Amniotic epithelial cell (primary cell): ENCODE measurements around the gene TBC1D22A.
A peak's percentile ranks its signal among the peaks of the same experiment; 100 is the strongest.

Experiments used
- DNase-seq: peaks from one replicate; pipeline ENCODE4 v3.0.0-alpha.2; 2010; ENCODE audit warnings: low read depth

The TBC1D22A gene

DNA sequence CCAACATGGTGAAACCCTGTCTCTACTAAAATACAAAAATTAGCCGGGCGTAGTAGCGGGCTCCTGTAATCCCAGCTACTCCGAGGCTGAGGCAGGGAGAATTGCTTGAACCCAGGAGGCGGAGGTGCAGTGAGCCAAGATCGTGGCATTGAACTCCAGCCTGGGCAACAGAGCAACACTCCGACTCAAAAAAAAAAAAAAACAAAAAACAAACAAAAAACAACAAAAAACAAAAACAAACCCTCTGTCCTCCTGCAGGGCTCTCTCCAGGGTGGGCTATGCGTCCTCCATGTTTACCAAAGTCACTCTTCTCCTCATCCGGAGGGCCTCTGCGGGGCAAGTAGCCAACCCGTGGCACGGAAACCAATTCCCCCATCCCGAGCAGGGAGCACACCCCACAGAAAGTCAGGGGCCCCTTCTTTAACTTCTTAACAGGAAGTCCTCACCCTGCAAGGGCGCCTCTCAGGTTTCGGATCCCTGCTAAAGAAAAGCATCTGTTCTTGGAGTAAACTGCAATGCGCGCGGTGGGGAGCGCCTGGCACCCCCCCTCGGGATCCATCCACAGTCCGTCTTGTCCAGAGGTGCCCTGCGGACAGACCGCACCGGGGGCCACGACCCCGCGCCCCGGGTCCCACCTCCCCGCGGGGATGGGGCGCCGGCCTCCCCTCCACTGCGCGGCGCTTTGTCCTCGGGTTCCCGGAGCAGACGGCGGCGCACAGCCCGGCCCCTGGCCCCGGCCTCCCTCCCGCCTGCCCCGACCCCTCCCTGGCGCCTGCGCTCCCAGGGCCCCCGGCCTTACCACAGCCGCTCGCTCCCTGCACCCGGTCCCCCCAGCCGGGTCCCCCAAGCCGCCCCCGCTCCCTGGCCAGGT is 25.1 kb upstream of the TBC1D22A start:
- peak; percentile 23 for DNase-seq

DNA sequence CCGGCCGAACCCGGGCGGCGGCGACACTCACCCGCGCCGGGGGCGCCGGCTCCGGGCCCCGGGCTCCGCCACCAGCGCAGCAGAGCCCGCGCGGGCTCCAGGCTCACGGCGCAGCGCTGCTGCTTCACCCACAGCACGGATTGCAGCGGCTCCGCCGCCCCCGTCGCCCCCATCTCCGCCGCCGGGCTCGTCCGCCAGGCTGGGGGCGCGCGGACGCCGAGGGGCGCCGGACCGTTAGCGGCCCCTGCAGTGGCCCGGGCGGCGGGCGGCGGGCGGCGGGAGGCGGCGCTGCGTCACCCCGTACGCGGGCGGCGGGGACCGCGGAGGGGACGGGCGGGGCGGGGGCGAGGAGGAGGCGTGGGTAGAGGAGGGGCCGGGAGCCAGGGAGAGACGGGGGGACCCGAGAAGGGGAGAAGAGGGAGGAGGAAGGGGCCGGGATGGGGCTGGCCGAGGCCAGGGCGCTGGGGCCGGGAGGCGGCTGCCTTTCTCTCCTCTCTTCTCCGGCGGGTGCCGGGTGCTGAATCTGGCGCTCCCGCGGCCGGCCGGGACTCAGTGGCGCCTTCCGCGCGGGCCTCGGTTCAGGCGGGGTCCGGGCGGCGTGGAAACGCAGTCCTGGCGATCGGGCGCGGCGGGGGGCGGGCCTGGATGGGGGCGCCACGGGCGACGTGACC is 24.3 kb upstream of the TBC1D22A start, which contains the start of gene CERK:
CERK (minus strand) TSS at position 277 of the 671 bp plus-strand sequence; CDS start at position 173, 104 bp downstream.
- DNase-seq: peak; percentile 52

DNA sequence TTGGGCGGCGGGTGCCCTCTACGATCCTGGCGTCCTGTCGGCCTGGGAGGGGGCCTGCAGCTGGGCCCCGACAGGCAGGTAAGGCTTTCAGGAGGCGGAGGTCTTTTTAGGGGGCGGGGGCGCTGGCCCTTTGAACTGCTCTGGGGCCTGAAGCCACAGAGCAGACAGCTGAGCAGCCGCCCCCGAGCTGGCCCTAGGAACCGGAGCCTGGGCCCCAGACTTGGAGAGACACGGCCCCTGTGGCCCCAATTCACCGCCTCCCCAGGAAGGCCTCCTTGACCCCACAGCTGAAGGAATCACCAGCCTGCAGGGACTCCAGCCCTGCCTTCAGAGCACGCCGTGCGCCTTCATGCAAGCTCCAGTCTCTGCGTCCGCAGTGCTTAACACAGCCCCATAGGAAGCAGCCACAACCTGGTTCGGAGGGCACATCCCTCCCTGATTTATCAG is 23.8 kb upstream of the TBC1D22A start:
- DNase-seq: peak; percentile 46

DNA sequence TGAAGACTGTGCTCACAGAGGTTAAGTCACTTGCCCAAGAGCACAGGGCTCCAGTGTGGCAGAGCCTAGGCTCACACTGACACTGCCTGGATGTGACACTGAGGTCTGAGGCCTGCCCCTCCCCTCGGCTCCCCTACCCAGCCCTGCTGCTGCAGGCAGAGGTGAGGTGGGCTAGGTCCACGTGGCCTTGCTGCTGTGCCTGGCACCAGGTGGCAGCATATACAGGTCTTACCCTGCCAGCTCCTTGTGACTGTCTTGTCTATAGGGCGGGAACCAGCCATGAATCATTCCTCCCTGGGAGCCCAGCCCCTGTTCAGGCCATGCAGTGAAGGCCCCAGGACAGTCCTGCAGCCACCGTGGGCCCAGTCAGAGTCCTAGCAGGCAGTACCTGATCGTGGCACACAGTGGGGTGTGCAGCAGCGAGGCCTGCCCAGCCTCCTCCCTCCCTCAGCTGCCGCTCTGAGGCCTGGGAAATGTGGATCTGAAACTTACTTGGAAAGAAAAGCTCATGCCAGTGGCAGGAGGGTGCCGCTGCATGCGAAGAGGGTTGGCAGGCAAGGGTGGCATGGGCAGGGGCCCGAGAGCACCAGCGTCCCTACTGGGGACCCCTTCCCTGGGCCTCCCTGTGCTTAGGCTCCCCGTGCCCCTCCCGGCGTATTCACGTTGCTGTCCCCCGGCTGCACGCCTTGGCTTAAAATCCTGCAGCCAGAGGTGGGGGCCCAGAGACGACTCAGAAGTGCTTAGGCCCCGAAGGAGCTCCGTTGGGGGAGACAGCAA is 23.2 kb upstream of the TBC1D22A start:
- no peak for DNase-seq

DNA sequence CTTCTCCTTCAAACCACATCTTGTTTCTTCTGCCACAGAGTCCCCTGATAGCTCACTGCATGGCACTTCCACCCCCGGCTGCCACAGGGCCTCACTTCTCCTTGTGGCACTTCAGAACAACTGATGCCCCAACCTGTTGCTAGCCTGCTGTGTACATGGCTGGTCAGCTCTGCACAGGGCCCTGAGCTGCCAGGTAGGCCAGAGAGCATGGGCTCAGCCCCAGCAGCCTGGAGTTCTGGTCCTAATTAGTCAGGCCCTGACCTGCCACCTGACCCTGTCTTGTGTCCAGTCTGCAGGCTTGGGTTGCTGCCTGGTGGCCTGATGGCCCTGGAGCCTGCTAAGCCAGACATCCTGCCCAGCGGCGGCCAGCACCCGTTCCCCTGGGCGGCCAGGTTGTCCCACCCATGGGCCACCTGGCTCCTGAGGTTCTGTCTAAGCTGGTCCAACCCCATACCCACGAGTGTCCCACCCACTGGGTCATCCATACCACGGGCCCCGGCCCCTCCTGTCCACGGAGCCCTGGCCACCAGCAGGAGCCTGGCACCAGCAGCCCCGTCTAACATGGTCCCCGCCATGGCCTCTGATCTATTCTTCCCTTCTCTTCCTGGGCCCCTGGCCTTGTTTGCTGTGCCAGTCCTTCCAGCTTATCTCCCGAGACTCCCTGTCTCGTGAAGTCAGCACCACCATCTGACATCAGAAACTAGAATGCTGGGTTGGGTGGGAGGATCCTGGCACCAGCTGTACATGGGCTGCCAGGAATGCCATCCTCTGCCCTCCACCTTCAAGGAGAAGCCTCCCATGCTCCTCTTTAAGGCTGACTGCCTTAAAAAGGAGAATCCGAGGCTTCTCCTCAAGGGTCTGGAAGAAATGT is 21.3 kb upstream of the TBC1D22A start:
- peak; percentile 47 for DNase-seq

DNA sequence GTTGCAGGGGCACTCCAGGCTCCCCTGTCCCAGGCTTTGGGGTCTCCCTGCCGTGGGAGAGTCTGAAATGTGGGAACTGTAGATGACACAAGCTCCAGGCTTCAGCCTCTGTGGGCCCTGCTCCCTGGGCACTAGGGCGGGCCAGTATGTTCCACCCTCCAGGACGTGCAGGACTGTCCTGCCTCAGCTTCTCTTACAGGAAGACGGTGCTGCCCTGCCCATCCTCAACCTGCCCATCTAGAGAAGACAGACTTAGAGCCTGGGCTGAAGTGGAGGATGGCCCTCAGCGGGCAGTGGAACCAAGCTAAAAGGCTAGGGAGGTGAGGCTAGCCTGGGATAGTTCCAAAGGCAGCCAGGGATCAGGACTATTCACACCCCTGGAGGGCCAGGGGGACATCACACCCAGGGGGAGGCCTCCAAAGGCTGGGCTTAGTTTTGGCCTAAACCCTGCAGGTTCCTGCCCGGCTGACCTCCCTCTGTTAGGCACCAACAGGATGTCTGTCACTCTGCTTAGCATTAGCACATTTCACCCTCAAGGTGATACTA is 20.4 kb upstream of the TBC1D22A start:
- DNase-seq: no peak

DNA sequence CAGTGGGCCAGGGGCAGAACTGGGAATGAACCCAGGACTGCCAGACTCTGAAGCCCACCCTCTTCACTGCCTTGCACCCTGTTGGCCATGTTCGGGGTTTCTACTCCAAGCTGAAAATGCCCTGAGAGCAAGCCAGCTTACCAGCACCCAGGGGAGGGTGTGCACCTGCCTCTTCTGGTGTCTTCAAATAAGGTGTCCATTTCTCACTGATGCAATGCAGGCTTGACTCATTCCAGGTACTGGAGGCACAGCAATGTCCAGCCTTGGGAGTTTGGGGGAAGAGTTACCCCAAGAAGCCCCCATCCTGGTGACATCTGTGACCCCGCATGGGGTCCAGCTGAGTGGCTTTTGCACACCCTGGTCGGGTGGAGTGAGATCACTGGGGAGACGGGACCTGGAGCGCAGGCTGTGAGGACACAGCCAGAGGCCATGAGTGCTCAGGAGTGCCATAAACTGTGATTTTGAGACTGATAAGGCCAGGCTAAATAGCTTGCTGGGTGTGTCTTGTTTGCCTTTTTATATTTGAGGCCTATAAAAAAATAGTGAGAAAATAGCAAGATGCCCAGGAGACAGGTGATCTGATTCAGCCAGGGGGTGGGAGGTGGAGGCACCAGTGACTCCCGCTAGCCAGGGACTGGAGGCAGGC is 19.8 kb upstream of the TBC1D22A start:
- DNase-seq: no peak

DNA sequence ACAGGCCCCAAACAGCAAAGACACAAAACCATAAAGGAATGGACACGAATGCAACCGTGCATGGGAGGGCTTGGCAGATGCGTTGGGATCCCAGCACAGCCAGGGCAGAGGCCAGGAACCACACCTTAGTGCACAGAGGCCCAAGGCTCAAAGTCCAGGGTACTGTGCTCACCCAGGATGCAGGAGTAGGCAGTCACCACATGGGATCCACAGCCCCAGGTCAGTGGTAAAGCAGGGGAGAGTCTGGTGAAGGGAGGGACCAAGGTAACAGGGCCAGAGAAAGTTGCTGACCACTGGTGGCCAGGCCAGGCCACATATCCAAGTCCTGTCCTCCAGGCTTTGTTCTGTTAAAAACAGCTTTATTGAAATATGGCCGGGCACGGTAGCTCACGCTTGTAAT is 17.9 kb upstream of the TBC1D22A start:
- no peak for DNase-seq

DNA sequence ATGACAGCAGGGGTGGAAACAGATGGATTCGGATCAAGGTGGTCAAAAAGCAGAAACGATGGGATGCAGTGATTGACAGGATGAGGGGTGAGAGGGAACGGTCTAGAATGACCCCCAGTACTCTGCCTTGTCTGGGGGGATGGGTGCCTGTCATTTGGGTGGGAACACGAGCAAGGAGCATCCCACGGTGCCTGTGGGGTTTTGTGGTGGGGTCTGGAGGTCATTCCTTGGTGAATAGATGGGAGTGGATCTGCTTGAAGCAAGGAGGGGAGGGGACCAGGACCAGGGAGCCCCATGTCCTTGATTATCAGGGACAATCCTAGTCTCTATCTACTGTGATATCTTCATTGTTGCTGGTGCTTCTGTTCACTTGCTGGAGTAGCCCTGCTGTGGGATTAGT is 16.3 kb upstream of the TBC1D22A start:
- DNase-seq: no peak

DNA sequence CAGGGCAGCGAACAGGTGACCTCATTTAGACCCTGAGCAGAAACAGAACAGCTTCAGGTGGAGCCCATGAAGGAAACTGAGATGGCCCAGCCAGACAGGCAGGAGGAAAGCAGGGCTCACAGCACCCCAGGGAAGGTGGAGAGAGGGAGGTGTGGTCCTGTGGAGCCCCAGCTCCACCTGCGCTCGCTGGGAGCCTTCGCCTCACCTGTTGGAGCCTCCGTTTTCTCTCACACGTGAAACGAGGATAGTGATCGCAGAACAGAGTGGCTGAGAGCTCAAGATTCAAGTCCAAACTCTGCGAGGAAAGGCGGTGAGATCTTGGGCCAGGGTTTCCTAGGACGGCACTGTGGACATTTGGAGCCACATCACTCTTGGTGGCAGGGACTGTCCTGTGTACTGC is 15.8 kb upstream of the TBC1D22A start:
- DNase-seq: no peak

DNA sequence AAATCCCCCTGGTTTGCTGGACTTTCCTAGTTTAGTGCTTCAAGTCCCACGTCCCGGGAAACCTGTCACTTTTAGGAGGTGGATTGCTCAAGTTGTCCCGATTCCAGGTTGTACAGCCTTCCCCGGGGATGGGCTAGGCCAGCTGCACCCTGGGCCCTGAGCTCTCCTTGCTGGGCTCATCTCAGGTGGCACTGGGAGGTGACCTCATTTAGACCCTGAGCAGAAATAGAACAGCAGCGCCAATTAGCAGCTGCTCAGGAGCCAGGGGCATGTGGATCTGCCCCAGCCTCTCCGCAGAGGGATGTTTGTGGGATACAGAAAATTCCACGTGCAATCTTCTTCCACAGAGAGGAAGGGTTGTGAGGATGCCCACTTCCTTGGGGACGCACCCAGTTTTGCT is 14.8 kb upstream of the TBC1D22A start:
- DNase-seq: no peak

DNA sequence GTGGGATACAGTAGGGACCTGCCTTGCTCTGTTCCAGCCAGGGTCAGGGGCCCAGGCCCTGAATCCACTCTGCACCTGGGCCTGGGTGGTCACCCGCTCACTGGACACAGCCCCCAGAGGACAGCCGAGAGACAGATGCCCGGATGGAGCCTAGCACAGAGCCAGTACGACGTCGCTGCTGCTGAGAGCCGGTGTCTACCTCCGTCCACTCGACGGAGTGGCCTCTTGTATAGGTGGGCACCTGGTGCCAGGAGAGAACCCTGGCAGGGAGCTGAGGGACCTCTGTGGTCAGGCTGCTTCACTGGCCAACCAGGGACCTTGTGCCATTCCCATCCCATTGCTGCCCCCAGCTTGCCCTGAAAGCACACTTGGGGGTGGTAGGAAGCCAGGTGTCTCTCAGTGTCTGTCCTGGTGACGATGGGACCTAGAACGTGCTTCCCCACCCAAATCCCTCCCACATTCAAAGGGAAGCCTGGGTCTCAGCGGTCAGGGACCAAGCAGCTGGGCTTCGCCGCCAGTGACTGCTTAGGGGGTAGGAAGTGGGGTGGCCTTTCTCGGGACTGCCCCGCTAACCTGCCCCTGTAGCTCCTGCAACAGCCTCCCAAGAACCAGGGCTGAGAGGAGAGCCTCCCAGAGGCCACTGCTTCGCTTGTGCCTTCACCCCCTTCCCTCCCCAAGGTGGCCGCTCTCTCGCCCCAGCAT is 14.1 kb upstream of the TBC1D22A start:
- DNase-seq: no peak

DNA sequence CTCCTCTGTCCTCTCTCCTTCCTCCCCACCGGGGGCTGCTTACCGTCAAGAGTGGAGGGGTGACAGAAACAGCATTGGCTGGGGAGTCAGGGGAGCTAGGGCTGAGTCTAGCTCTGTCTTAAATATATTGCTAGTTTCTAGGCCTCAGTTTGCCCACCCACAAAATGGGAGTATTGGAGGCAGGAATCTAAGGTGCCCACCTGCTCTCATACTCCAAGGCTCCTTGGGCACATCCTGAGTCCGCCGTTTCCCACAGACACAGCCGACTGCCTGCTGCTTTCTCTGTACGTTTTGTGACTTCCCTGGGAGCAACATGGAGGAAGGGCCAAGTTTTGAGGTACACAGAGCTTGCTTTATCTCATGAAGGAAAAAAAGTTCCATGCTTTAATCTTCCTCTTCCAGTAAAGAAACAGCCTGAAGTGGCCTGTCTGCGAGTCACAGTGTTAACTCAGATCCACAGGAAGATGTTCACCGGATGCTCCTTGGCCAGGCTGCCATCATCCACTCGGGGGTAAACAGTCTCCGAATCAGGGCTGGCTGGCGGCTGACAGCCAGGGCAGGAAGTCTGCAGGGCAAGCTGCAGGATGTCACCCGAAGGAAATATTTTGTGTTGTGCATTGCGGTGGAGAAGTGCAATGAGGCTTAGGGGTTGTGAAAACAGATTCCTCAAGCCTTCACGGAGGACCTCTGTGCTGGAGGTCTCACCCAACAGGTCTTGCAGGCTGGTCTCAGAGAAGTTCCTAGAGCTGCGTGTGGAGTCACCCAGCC is 13.4 kb upstream of the TBC1D22A start:
- peak; percentile 63 for DNase-seq

DNA sequence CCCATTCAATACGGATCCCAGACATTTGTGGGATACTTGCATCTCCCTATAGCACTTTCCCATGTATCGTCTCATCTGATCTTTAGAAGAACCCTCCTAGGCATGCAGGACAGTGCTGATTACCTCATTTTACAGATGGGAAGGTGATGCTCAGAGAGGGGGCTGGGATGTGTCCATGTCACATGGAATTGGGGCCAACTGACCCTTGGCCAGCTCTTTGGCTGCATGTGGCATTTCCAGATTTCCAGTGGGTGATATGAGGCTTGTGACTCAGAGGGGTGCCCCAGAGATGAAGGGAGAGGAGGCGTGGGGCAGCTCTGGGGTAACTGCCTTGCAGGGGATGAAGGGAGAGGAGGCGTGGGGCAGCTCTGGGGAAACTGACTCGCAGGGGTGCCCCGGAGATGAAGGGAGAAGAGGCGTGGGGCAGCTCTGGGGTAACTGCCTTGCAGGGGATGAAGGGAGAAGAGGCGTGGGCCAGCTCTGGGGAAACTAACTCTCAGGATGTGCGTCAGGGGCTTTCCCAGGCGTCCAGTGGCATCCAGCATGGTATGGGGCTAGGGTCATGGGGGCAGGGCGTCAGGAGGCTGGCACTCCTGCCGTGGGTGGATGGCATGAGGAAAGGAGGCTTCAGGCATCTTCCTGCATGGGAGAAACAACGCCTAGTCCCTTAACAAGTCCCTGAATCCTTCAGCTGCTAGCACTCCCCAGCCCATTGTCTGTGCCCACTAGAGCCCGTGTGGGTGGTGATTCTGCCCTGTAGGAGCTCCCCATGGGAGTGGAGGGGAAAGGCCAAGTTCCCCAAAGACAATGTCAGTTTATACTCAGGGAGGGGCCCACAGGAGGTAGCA is 12.5 kb upstream of the TBC1D22A start:
- DNase-seq: no peak

DNA sequence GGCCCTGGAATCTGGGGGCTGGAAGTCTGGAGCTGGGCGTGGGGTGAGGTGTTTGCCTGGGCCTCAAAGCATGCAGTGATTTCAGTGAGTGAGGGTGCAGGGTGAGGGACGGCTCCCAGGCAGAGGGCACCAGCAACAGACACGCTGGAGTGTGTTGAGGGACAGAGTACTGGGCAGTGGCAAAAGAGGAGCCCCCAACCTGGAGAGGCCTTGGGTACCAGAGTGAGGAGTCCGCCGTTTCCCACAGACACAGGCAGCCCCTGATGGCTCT is 12.0 kb upstream of the TBC1D22A start:
- DNase-seq: no peak

DNA sequence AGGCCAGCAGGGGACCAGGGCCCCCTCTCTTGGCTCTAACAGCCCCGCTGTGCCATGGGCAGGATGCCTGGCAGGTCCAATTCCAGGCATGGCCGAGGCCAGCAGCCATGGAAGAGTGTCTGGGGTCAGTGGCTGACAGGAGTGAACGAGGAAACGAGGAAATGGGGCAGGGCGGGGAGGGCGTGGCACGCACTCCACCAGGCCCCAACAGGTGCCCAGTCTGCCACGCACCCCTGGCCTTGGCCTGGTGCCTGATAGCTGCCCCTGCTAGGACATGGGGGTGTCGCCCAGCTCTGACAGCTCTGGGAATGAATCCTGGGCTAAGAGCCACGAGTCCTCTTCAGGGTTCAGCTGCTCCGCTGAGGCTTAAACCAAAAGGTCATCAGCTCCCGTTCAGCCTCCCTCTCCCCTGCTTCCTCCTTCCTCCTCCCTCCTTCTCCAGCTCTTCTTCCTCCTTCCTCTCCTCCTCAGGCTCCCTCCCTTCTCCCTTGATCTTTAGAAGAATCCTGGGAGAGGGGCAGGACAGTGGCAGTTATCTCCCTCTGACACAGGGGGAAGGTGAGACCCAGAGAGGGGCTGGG is 11.5 kb upstream of the TBC1D22A start:
- no peak for DNase-seq

DNA sequence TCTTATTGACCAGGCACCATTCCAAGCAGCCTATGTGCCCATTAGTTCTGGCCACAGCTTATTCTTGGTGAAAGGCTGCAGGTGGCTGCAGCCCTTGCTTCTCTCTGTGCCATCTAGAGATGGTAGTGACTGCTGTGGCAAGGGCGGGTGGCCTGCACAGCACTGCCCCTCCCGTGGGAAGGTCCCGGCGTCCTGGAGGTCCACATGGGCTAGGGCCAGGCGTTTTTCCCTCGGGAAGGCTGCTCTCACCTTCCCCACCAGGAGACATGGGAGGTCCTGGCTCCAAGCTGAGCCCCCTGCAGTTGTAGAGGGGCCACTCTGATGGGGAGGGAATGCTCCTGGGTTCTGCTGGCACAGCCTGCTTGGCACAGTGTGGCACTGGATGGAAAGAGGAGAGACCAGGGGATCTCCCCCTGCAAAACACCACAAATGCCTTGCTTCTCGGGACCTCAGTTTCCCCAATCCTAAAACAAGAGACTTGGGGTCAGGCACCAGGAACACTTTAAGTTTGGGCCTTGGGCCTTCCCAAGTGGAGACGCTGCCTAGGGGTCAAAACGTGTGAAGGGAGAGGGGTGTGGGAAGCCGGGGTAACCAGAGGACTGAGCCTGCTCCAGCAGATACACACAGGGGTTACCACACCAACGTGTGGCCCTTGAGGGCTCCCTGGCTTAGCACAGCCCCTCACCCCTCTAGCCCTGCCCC is 10.0 kb upstream of the TBC1D22A start:
- DNase-seq: no peak

DNA sequence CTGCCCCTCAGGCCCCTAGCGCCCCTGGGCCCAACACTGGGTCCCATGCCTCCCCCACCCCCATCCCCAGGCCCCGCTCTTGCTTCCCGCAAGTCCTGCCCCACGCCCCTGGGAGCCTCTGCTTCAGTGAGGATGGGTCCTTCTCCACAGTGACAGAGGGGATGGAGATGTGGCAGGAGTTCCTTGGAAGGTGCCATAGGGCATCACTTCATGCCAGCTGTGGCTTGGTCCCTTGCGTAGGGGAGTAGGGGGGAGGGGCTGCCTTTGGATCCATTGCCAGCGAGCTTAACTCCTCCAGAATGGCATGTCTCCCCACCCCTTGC is 9.5 kb upstream of the TBC1D22A start:
- DNase-seq: no peak
